Activated CD8-positive, alpha-beta memory T cell treated with anti-CD3 and anti-CD28 coated beads for 24 hours (primary cell): ENCODE measurements around the gene IDS.

Experiments used
- DNase-seq: peaks from one replicate; pipeline ENCODE4 v3.0.0-alpha.2; 2020

The IDS gene

DNA sequence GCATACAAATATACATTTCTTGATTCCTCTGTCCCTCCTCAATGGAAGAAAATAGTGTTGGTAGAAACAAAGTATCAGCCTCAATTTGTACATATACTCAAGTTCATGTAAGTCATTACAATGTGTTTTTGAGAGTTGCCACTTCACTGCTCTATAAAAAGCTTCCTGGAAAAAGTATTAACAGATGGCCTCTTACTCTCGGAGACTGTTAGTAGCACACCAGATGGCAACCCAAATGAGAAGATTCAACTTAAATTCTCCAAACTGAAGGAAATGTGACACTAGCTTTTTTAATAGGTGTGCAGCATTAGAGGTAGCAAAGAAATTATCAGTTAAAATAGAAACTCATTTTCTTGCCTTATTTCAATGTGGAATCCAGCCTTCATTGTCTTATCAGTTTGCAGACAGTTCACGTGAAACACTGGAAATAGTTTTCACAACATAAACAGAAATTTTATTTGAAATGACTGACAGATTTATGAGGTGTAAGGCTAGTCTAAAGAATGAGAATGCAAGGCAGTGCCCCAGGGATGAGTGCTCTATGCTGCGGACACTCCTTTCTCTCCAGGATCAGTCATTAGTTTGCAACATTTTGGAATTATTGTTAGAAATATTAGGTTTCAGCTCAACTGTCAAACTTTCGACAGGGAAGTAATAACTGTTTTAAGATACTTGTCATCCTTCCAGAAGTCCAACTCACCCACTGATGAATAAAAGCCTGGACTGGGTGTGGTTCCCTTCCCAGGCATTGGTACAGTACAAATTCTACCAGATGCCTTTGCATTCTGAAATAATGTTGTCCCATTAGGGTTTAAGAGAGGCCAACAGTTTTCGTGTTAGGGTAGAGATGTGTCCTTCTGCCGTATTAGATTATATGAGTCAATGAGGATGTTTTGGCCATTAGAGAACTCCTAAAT lies 50.9 kb downstream of the IDS start:
- no peak for DNase-seq

DNA sequence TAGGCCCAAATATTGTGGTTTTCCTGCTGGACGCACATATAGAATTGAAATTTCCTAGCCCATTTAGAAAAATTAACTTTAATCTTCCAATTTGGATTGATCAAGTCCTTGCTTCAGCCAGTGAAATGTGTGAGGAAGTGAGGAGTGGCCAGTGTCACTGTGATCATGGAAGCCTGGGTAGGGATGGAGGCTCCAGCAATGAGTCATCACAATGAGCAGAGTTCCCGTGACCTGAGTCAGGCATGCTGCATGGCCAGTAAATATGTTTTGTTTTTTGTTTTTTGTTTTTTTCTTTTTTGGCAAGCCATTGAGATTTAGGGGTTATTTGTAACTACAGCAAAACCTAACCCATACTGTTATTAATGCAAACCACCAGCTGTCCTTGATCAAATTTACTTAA lies 52.1 kb downstream of the IDS start:
- DNase-seq = no peak

DNA sequence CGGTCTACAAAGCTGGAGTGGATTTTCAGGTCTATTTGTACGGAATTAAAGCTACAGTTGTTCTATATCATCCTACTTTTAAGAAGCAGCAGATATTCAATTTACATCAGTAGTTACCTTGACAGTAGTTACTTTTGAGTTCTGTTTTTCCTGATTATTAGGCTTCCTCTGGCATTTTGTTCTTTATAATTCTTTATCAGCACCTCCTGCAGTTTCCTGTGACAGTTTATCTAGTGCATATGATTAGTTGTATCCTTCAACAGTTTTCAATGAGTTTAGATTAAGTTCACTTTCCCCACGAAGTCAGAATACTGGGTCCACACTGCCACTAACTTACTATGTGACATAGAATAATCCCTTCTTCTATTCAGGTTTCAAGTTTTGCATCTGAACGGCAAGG lies 71.7 kb downstream of the IDS start:
- DNase-seq = no peak

DNA sequence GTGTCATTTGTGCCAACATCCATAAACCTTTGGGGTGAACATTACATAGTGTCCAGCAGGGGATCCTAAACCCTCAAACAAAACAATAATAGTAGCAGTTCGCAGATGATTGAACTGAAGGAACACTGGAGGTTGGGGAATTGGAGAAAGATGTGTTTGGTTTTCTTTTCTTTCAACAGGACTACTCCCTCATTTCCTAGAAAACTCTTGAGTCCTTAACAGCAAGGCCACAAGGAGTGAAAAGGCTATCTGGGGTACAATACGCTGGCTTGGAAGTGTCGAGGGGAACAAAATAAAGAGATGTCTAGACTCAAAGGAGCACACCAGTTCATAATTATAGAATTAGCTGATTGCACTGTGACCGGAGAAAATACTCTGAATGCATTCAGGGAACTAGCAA lies 72.1 kb downstream of the IDS start:
- no peak for DNase-seq
